Fibroblast of skin of left quadriceps (primary cell): ENCODE measurements around the gene CCDC124.

ENCODE experiments used
- DNase-seq, 2 experiments: peaks; one replicate each; pipeline ENCODE4 v3.0.0-alpha.2; 2013; ENCODE audit warnings: low read depth in 2 of 2

The CCDC124 gene

DNA sequence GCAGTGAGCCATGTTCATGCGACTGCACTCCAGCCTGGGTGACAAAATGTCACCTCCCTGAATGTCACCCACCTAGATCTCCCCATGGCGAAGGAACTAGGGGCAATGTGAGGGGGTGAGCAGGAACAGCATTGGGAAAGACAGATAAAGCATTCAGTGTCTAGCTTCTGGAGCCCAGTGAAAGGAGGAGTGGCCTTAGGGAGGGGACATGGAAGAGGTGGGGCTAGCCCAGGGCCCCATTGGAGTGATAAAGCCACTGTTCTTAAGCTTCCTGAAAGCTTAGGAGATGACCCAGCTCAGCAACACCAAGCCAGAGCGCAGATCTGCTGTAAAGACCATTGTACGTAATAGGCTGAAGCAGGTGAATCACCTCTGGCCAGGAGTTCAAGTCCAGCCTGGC is 21.1 kb downstream of the CCDC124 start:
- DNase-seq, result no peak

DNA sequence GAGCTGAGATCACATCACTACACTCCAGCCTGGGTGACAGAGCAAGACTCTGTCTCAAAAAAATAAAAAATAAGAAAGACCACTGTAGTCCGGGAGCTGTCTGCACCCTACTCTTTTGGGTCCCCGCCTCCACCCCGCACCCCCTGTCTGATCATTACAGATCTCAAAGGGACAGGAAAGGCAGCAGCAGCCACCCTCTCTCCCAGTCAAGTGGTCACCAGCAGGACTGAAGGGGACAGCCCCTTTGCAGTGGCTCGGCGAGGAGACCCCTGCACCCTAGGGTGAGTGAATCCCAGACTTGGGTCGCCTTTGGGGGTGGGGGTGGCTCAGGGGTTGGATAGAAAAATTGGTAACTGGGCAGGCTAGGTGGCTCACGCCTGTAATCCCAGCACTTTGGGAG is 21.6 kb downstream of the CCDC124 start:
- DNase-seq, result no peak

DNA sequence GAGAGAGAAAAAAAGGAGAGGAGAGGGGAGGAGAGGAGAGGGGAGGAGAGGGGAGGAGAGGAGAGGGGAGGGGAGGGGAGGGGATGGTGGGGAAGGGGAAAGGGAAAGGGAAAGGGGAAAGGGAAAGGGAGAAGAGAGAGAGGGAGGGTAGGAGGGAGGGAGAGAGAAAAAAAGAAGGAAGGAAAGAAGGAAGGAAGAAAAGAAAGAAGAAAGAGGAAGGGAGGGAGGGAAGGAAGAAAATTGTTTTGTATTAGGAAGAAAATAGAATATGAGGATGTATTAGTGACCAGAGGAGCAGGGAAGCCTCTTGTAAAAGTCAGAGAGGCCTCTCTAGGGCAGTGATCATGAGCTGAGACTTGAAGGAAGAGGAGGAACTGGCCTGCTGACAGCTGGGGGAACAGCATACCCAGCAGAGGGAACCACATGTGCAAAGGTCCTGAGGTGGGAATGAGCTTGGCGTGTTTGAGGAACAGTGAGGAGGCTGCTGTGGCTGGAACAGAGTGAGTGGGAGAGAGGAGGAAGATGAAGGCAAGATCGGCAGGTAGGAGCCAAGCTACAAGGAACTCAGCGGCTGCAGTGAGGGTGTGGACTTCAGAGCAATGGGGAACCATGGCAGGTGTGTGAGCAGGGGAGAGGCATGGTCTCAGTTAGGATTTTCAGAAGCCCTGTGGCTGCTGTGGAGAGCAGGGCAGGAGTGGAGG is 24.5 kb downstream of the CCDC124 start:
- DNase-seq, result no peak

DNA sequence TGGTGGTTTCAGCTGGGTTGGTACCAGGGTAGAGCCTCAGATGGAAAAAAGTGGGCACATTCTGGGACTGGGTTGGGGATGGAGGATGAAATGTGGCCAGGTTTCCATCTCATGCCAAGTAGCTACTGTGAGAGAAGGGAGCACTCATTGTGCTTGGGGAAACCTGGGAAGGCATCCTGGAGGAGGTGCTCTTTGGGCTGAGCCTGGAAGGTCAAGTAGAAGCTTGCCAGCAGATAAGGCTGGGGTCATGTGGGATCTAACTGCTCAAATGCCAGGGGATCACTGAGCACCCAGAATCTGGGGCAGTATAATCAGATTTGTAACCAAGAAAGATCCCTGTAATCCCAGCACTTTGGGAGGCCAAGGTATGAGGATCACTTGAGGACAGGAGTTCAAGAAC is 25.1 kb downstream of the CCDC124 start:
- no peak for DNase-seq

DNA sequence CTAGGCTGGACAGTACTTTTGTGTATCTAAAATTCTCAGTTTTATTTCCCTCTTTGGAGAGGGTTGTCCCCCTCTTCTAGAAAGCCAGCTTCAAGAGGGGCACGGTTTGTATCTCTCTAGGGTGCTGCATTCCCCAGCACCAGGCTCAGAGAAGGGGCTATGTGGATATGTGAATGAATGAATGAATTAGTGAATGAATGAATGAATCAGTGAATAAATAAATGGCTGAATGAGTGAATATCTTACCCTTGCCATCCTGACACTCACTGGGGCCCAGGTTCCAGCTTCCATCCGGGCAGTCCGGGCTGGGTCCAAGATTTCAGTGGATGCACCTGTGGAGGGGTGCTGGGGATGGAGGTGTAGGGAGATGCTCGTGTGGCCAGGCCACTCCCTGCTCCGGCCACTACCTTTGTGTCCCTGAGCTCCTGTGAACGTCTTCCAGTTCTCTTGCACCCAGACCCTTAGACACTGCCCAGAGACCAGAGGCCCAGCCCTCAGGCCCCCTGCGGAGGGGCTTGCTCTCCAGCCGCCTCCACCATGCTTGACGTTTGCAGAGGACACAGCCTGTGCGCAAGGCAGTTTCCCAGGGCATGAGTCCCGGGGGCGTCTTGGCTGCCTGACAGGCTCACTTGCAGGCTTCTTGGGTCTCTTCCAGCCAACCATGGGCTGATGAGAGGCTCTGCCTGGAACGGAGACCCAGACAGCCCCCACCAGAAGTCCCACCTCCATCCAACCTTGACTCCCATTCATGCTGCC is 31.3 kb downstream of the CCDC124 start:
- no peak for DNase-seq

DNA sequence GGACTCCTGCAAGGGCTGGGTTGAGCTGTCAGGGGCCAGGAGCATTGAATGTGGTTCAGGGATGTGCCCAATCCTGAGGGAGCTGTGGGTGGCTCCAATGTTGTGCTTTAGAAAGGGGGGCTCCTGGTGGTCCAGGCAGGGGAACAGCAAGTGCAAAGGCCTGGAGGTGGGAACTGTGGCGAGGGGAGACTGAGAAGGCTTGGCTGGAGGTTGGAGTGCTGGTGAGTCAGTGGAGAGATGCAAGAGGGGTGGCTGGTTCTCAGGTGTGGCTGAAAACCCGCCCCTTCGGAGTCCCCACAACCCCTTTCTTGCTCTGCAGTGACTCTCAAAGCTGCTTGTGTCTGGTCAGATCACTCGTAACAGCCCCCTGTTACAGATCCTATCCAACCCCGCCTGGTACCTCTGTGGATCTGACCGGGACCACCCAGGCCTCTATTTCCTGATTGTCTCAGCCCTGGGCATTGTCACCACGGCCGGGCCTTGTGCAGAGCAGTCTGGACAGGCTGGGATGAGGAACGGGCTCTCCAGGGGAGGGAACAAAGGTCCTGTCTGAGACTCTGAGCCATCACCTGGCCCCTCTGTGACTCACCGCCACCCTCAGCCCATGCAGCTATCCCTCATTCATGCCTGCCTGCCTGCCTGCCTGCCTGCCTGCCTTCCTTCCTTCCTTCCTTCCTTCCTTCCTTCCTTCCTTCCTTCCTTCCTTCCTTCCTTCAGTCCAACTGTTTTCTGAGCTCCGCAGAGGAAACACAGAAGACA is 32.7 kb downstream of the CCDC124 start:
- DNase-seq, result no peak

DNA sequence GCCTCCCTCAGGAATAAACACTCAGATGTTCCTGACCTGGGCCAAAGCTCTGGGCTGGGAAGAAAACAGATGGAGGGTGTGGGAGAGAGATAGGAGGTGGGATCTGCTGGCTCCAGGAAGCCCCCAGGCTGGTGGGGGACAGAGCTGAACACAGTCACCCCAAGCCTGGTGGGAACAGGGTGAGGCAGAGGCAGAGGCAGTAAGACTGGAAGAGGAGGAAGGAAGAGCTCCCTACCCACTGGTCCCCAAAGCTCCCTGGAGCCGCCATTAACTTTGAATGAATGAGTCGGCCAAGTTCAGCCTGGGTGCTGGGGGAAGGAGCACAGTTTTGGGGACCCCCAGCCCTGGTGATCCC is 33.3 kb downstream of the CCDC124 start:
- no peak for DNase-seq

DNA sequence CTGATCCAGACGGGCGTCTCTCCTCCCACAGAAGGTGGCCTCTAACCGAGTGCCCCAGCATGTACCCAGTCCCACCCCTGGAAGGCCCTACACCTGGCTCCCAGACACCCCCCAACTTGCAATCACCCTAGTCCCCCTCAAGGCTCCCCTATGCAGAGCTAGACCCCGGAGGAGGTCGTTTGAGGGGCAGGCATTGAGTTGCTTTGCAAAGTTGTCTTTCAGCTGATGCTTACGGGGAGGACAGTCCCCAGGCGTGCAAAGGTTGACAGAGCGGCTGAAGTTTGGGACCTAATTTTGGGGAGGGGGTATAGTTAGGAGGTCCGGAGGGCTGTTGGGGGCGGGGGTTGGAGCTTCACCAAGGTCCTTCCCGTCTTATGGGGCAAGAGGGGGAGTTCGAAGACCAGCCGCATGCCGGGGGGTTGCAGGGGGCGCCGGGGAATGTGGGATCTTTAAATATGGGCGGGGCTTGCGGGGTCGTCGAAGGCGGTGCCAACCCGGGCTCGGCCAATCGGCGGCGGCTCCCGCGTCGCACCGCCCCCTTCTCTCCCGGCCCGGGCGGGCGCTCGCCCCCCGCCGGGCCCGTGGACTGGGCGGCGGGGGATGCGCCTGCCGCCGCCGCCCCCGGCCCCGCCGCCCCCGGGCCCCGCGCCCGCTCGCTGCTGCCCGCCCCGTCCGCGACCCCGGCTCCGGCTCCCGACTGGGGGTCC is 33.9 kb downstream of the CCDC124 start, which contains the start of gene KCNN1:
KCNN1 (plus strand) TSS at position 558 of the 707 bp plus-strand sequence. CDS start 6,782 bp downstream, outside the sequence.
- no peak for DNase-seq

DNA sequence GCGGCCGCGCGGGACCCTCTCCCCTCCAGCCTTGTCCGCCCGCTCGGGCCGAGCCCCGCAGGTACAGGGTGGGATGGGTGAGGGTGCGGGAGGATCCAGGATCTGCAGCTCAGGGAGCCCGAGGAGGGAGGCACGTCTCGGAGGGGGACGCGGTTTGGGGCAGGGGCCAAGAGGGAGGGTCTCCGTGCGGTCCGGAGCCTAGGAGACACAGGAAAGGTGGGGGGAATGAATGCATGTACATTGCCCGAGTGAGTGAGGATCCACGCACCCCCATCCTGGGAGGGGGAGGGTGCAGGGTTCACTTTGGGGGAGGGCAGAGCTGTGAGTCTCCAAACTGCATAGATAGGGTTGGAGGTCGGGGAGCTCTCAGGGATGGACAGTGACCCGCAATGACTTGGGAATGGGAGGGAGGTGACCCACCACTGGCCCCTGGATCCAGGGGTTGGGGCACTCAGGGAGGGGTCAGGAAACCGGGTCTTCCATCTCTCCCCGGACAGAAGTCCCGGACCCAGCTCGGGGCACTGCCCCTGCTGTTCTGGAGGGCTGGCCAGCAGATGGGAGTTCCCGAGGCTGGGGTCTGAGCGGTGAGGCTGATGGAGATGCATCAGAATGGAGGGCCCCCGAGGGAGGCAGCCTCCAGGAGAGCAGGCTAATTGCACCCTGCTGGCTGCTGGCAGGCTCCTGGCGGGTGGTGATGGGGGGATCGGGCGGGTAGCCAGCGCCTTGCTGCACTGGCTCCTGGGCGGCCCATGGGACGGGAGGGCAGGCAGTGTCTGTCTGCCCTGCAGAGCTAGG is 34.6 kb downstream of the CCDC124 start:
- no peak for DNase-seq

DNA sequence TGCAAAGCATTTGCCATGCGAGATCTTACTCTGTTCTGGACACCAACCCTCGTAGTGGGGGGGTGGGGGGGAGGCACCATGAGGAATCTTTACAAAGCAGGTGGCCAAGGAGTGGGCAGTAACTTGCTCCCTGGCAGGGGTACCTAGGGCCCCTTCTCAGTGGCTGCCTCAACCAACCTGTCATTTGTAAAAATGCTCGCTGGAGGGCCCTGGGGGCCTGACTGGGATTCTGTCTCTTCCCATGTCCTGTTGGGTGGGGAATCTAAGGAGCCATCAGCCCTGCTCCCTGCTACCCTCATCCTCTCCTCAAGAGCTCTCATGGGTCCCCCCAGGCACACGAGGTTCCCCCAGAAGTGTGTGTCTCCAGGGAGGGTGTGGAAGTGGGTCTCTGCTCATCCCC is 35.5 kb downstream of the CCDC124 start:
- no peak for DNase-seq

DNA sequence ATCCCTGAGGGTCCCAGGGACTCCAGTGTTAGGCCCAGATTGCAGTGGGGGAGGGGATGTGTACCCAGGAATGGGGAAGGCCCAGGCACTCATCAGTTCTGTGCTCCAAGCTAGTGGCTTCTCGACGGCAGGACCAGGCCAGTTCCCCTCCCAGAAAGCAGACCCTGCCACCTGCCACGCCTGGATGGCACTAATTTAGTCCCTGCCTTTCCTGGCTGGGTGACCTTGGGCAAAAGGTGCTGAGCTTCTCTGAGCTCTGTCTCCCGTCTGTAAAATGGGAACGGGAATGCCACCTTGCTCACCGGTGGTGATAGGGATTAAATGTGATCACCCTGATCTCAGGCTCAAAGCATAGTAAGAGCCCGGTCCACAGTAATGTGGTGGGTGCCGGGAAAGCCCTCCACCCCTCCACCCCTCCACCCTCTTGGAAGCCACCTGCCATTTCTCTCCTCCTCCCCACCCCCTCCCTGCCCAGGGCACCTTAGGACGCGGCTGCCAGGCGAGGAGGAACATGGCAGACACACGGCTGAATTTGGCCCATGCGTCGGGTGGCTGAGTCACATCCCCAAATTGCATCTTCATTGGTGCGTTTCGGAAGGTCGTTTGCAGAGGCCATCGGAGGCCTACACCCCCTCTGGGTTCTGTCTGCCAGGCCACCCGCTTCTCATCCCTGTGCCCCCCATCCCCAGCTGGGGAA is 36.4 kb downstream of the CCDC124 start:
- no peak for DNase-seq

DNA sequence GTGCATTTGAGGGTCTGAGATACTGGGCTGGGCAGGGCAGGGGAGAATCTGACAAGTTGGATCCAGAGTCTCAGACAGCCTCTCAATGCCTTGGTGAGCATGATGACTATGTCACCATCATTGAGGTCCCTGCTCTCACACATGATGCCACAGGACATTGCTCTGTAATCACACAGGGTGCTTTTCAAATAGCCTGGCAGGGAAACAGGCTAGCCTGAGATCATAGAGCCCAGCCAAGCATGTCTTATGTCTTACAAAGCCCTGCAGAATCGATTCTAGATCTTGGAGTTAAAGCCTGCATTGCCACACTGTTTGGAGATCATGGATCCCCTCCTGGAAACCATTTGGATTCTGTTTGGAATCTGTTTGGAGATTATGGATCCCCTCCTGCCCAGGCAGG is 39.4 kb downstream of the CCDC124 start:
- DNase-seq, result no peak

DNA sequence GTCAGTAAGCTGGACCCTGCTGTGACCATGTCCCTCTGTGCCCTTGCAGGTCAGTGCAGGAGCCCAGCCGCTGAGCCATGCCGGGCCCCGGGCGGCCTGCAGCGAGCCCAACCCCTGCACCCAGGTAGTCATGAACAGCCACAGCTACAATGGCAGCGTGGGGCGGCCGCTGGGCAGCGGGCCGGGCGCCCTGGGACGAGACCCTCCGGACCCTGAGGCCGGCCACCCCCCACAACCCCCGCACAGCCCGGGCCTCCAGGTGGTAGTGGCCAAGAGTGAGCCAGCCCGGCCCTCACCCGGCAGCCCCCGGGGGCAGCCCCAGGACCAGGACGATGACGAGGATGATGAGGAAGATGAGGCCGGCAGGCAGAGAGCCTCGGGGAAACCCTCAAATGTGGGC is 40.9 kb downstream of the CCDC124 start:
- DNase-seq, result no peak

DNA sequence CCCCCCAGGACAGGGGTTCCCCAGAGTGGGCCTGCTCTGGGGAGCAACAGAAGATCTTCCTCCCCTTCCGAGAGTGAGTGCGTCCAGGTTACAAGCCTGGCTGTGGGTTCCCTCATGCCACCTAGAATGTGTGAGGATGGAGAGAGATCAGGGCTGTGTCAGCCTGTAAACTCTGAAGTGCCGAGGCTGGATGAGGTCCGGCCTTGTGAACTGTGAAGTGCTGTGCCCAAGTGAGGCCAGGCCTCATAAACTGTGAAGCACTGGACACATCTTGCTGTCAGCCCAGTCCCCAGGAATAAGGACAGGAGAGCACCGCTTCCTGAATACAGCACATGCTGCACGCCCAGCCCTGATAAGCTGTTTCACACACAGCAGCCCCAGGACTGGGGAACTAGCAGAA is 41.7 kb downstream of the CCDC124 start:
- DNase-seq, result no peak

DNA sequence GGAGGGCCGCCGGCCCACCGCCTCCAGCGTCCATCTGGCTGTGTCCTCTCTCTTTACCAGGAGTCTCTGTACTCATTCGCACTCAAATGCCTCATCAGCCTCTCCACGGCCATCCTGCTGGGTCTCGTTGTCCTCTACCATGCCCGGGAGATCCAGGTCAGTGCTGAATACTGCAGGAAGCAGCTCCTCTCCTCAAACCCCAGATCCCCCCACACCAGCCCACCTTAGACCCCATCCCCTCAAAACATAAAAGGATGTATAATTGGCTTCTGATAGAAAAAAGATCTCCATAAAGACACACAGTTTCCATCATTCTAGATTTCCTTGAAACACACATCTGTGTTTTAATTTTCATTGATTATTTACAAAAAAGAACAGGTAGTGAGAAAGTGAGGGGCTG is 42.2 kb downstream of the CCDC124 start:
- DNase-seq, result no peak

DNA sequence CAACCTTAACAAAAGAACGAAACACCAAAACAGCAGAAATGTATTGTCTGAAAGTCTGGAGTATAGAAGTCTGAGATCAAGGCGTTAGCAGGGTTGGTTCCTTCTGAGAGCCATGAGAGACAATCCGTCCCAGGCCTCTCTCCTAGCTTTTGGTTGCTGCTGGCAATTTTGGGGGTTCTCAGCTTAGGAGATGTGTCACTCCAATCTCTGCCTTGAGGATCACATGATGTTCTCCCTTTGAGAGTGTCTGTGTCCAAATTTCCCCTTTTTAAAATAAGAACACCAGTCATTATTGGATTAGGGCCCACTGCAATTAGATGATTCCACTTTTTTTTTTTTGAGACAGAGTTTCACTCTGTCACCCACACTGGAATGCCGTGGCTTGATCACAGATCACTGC is 44.2 kb downstream of the CCDC124 start:
- DNase-seq, result no peak

DNA sequence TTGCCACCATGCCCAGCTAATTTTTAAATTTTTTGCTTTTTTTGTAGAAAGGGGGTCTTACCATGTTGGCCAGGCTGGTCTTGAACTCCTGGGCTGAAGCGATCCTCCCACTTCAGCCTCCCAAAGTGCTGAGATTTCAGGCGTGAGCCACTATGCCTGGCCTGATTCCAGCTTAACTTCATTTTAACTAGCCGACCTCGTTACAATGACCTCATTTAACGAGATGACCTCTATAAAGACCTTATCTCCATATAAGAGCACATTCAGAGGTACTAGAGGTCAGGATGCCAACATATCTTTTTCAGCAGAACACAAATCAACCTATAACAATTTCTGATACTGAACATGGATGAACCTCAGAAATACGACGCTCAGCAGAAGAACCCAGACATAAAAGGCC is 44.7 kb downstream of the CCDC124 start:
- DNase-seq, result no peak

DNA sequence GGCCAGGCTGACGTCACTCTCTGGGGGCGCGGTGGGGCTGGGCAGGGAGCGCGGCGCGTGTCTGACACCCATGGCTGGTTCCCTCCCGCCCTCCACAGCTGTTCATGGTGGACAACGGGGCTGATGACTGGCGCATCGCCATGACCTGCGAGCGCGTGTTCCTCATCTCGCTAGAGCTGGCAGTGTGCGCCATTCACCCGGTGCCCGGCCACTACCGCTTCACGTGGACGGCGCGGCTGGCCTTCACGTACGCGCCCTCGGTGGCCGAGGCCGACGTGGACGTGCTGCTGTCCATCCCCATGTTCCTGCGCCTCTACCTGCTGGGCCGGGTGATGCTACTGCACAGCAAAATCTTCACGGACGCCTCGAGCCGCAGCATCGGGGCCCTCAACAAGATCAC is 48.8 kb downstream of the CCDC124 start:
- no peak for DNase-seq

DNA sequence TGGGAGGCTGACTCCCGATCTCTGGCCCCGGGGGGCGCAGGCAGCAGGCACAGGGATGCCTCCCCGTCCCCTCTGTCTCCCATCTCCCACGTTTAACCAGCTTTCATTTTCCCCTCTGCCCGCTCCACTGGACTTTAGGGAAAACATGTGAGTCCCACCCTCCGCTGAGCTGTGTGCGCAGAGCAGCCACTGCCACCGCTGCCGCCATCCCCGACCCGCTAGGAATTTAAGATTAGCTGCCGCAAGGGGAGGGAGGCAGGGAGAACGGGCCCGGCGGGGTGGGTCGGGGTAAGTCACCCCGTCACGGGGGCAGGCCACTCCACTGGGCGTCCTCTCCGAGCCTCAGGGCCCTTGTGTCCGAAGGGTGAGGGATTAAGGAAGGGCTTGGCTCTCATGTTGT is 49.6 kb downstream of the CCDC124 start:
- no peak for DNase-seq

DNA sequence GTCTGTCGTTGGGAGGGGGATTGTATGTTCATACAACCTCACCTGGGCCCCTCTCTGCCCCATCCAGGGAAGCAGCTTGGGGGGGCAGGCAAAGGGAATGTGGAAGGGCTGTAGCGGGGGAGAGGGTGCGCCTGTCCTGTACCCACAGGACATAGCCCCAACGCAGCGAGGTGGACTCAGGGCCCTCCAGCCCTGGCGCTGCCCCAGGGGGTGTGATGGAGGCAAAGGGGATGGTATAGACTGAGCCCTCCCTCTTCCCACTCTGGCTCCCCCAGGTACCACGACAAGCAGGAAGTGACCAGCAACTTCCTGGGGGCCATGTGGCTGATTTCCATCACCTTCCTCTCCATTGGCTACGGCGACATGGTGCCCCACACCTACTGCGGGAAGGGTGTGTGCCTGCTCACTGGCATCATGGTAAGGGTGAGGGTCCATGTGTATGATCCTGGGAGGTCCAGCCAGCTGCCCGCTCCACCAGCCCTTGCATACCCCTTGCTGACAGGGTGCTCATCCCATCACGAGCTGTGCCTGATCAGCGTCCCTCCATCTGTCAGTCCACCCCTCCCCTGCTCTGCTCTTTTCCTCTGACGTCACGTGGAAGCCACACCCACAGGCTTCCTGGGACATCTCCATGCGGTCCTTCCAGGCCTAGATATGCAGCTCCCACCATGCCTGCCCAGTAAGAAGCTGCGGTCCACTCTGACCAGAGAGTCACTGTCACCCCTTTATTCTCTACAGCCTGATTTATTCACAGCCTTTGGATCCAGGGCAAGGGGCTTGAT is 52.4 kb downstream of the CCDC124 start:
- no peak for DNase-seq
